SK-N-SH (cell line): Measurements from ENCODE around the gene SUCNR1. TPM values are rescaled to one million over a fixed set of nuclear protein-coding genes. Genes with fewer than 3 reads are reported as not detected.

Source experiments
- CTCF ChIA-PET: fragments of 300-600, 350-600 bp; formaldehyde crosslinking; extraction: SDS; loops from one replicate; lab custom pipeline; 2021; lab: Yijun Ruan, JAX
- POLR2A ChIA-PET: fragments of 350-600 bp; sonication (Branson Sonifier 250); formaldehyde crosslinking; extraction: SDS; loops from one replicate; lab custom pipeline; 2020; ENCODE audit warnings: antibody characterized with exemption, inconsistent platforms; lab: Yijun Ruan, JAX
- DNase-seq: peaks from one replicate; pipeline ENCODE4 v3.0.0; 2012
- H2AFZ ChIP-seq: fragments of 200-600 bp; sonication (generic); 2 replicates; pipeline ENCODE4 v1.8.1; 2016; ENCODE audit warnings: antibody characterized with exemption, mild to moderate bottlenecking, low read depth
- H3F3A ChIP-seq: fragments of 200-600 bp; sonication (generic); replicated peaks from 2 replicates; pipeline ENCODE3; 2016; ENCODE audit warnings: antibody characterized with exemption, mild to moderate bottlenecking; ENCODE audit not compliant: insufficient read depth
- H3K27ac ChIP-seq, 2 experiments: fragments of 200-500 bp in 1 of 2; fragments of 200-600 bp in 1 of 2; sonication (Bioruptor generic) in 1 of 2; sonication (generic), shearing (Covaris generic) in 1 of 2; 2 replicates each; pipeline versions ENCODE4 v1.5.1 to v1.6.1; 2014 to 2016; ENCODE audit warnings: low read depth in 2 of 2, inconsistent platforms in 1 of 2, low read length in 1 of 2, mild to moderate bottlenecking in 1 of 2, mixed read lengths in 1 of 2
- H3K27me3 ChIP-seq: fragments of 200-600 bp; sonication (generic), shearing (Covaris generic); 2 replicates; pipeline ENCODE4 v1.6.1; 2016; ENCODE audit warnings: mixed run types; ENCODE audit not compliant: insufficient read depth
- H3K36me3 ChIP-seq, 2 experiments: fragments of 200-500 bp in 1 of 2; fragments of 200-600 bp in 1 of 2; sonication (Bioruptor generic) in 1 of 2; sonication (generic) in 1 of 2; replicated peaks in 1 of 2; 2 replicates each; pipeline versions ENCODE3 to v1.5.1; 2014 to 2016; ENCODE audit warnings: low read length in 1 of 2, mild to moderate bottlenecking in 1 of 2; ENCODE audit not compliant: insufficient read depth in 2 of 2, control insufficient read depth in 1 of 2
- H3K4me1 ChIP-seq, 2 experiments: fragments of 200-500 bp in 1 of 2; fragments of 200-600 bp in 1 of 2; sonication (Bioruptor generic) in 1 of 2; sonication (generic), shearing (Covaris generic) in 1 of 2; 2 replicates each; pipeline versions ENCODE4 v1.5.1 to v1.6.1; 2014 to 2016; ENCODE audit warnings: low read depth in 1 of 2, low read length in 1 of 2, mixed run types in 1 of 2; ENCODE audit not compliant: insufficient read depth in 2 of 2, control insufficient read depth in 1 of 2
- H3K4me2 ChIP-seq: fragments of 200-600 bp; sonication (generic), shearing (Covaris generic); 2 replicates; pipeline ENCODE4 v1.6.1; 2017; ENCODE audit warnings: mixed run types
- H3K4me3 ChIP-seq, 2 experiments: fragments of 200-500 bp in 1 of 2; fragments of 200-600 bp in 1 of 2; sonication (Bioruptor generic) in 1 of 2; sonication (generic), shearing (Covaris generic) in 1 of 2; 2 replicates each; pipeline versions ENCODE4 v1.5.1 to v1.8.1; 2014 to 2016; ENCODE audit warnings: low read depth in 2 of 2, inconsistent platforms in 1 of 2, low read length in 1 of 2, mild to moderate bottlenecking in 1 of 2, mixed read lengths in 1 of 2, moderate library complexity in 1 of 2
- H3K79me2 ChIP-seq: fragments of 200-600 bp; sonication (generic); 2 replicates; pipeline ENCODE4 v1.8.1; 2017; ENCODE audit warnings: mild to moderate bottlenecking; ENCODE audit not compliant: insufficient read depth
- H3K9ac ChIP-seq: fragments of 200-600 bp; sonication (generic); 2 replicates; pipeline ENCODE4 v1.6.1; 2017; ENCODE audit warnings: mixed run types
- H3K9me2 ChIP-seq: fragments of 200-600 bp; sonication (generic); 2 replicates; pipeline ENCODE4 v1.6.1; 2017; ENCODE audit warnings: mixed run types
- H3K9me3 ChIP-seq: fragments of 200-600 bp; sonication (generic); 2 replicates; pipeline ENCODE4 v1.6.1; 2017; ENCODE audit warnings: mixed run types, mild to moderate bottlenecking, moderate library complexity
- H4K20me1 ChIP-seq: fragments of 200-600 bp; sonication (generic); 2 replicates; pipeline ENCODE4 v1.6.1; 2017; ENCODE audit warnings: mild to moderate bottlenecking, mixed run types; ENCODE audit not compliant: insufficient read depth
- ELF1 ChIP-seq: IDR thresholded peaks from 2 replicates; pipeline ENCODE4 v1.4.0; 2012
- EZH2phosphoT487 ChIP-seq: fragments of 200-600 bp; sonication (generic); IDR thresholded peaks from 2 replicates; pipeline ENCODE4 v1.6.1; 2017; ENCODE audit warnings: low read depth, mixed run types, mild to moderate bottlenecking, antibody characterized with exemption, moderate library complexity, borderline replicate concordance
- FOSL2 ChIP-seq: IDR thresholded peaks from 2 replicates; pipeline ENCODE4 v1.4.0; 2012; ENCODE audit warnings: low read depth, mild to moderate bottlenecking, moderate library complexity, borderline replicate concordance
- FOXJ3 ChIP-seq: sonication (generic); formaldehyde crosslinking; IDR thresholded peaks from 2 replicates; pipeline ENCODE4 v1.5.1; 2020; ENCODE audit warnings: mild to moderate bottlenecking, missing genetic modification reagents
- GATA2 ChIP-seq: sonication (generic); formaldehyde crosslinking; IDR thresholded peaks from 2 replicates; pipeline ENCODE4 v1.5.0; 2020; ENCODE audit warnings: mild to moderate bottlenecking, missing genetic modification reagents
- MAX ChIP-seq: IDR thresholded peaks from 2 replicates; pipeline ENCODE4 v1.4.0; 2012; ENCODE audit warnings: low read depth
- MXI1 ChIP-seq: IDR thresholded peaks from 2 replicates; pipeline ENCODE4 v1.6.1; 2012; ENCODE audit warnings: mild to moderate bottlenecking, low read depth, low read length, improper control_type of control experiment
- NRF1 ChIP-seq: IDR thresholded peaks from 2 replicates; pipeline ENCODE4 v1.6.1; 2012; ENCODE audit warnings: low read depth, mild to moderate bottlenecking, low read length
- POLR2AphosphoS5 ChIP-seq: IDR thresholded peaks from 2 replicates; pipeline ENCODE4 v1.6.1; 2012; ENCODE audit warnings: low read depth, low read length
- RAD21 ChIP-seq: IDR thresholded peaks from 2 replicates; pipeline ENCODE4 v1.6.1; 2012; ENCODE audit warnings: mild to moderate bottlenecking, low read length
- REST ChIP-seq: IDR thresholded peaks from 2 replicates; pipeline ENCODE4 v1.6.1; 2012; ENCODE audit warnings: mild to moderate bottlenecking, low read depth, low read length, moderate library complexity
- USF2 ChIP-seq: fragments of 150-350 bp; IDR thresholded peaks from 2 replicates; pipeline ENCODE4 v1.6.1; 2017; ENCODE audit warnings: antibody characterized with exemption, low read length, low read depth, borderline replicate concordance
- WGBS: methylation state at CpG from one replicate; pipeline ENCODE4 v1.1.6; 2017; ENCODE audit warnings: low lambda C conversion rate; 5-methylcytosine and 5-hydroxymethylcytosine counted together
- polyA plus RNA-seq, 3 experiments: library from polyadenylated mRNA; depleted of rRNA; stranded (reverse); fragments of >200 nt; gene quantifications; 2 replicates each; pipeline ENCODE4 v1.2.3, GENCODE V29; 2012

SUCNR1 gene
- polyA plus RNA-seq, 1 of the 3 experiments (the other 2 are of a cell fraction), result 1.5 TPM

- Histone ChIP-seq H3K36me3 (peaks cover 0 to 2% of the 10 kb centered on the region in 2 experiments), H4K20me1 (no peaks in the 10 kb centered on the region), H3K27ac (peak overlapping the region in 1 of 2 experiments; percentile 89; a peak in 2 of 4 replicates), H3F3A (peaks cover 48% of the 10 kb centered on the region), H3K9me2 (no peaks in the 10 kb centered on the region), H3K4me2 (no peak overlapping the region), H3K79me2 (peaks cover 78% of the 10 kb centered on the region), H3K9me3 (no peaks in the 10 kb centered on the region), H3K9ac (no peak overlapping the region), H2AFZ (no peak overlapping the region), H3K4me3 (no peak overlapping the region), H3K27me3 (no peaks in the 10 kb centered on the region), H3K4me1 (peaks cover 0 to 57% of the 10 kb centered on the region in 2 experiments; a peak in 3 of 4 replicates)
- 41% methylated on average over 2 of the region's 2 CpGs for WGBS
- no peak for DNase-seq
- ChIA-PET POLR2A (no interaction called here), CTCF (interaction anchor here (0.6 kb wide), 1 partner anchor 560 kb away, joined by 3 read pairs; no protein-coding TSS in a partner anchor)
- no peak for TF ChIP-seq USF2
- no peak for TF ChIP-seq FOSL2
- no peak for TF ChIP-seq FOXJ3 (CRISPR knock-in tag)
- no peak for TF ChIP-seq MXI1
- no peak for TF ChIP-seq POLR2AphosphoS5
- no peak for TF ChIP-seq NRF1
- no peak for TF ChIP-seq ELF1
- TF ChIP-seq EZH2phosphoT487, result no peak
Observed at GRCh38 chr3:151906751-151907150, 33.3 kb downstream of the SUCNR1 start.

GRCh38 chr3:151908399-151908798 is 35.0 kb downstream of the SUCNR1 start:
- ChIA-PET CTCF (no interaction called here), POLR2A (no interaction called here)
- Histone ChIP-seq H3K79me2 (peaks cover 72% of the 10 kb centered on the region), H2AFZ (no peak overlapping the region), H3F3A (peaks cover 52% of the 10 kb centered on the region), H3K9me3 (no peaks in the 10 kb centered on the region), H3K36me3 (peaks cover 2 to 4% of the 10 kb centered on the region in 2 experiments), H4K20me1 (no peaks in the 10 kb centered on the region), H3K9me2 (no peaks in the 10 kb centered on the region), H3K27ac (peak overlapping the region in 1 of 2 experiments; percentile 94; a peak in 2 of 4 replicates)
- no peak for DNase-seq
- TF ChIP-seq RAD21, result no peak
- no peak for TF ChIP-seq MXI1
- no peak for TF ChIP-seq GATA2 (CRISPR knock-in tag)
- no peak for TF ChIP-seq ELF1
- TF ChIP-seq REST, result no peak
- TF ChIP-seq EZH2phosphoT487, result no peak
- TF ChIP-seq MAX, result no peak
- TF ChIP-seq, all 33 proteins: peak for 0
- Histone ChIP-seq H3K4me3 (no peak overlapping the region), H3K27me3 (no peaks in the 10 kb centered on the region), H3K4me2 (no peak overlapping the region), H3K9ac (no peak overlapping the region), H3K4me1 (peaks cover 0 to 42% of the 10 kb centered on the region in 2 experiments; a peak in 3 of 4 replicates)
- 68% methylated on average over 3 of the region's 3 CpGs for WGBS
